T-helper 1 cell treated with Interleukin-12 subunit alpha and Interleukin-12 subunit beta and Interleukin-4 antibody, amounts not matched to agents 30 μg/mL and 1 μg/mL, for 36 hours (primary cell): ENCODE results near the gene IQGAP1.

Experiments used
- H3K27ac Mint-ChIP-seq: one replicate; pipeline ENCODE4 v1.8.0; 2021; ENCODE audit warnings: mild to moderate bottlenecking, mixed read lengths
- H3K27me3 Mint-ChIP-seq: one replicate; pipeline ENCODE4 v1.8.0; 2021; ENCODE audit warnings: low read depth, mixed read lengths
- H3K36me3 Mint-ChIP-seq: one replicate; pipeline ENCODE4 v1.8.0; 2021; ENCODE audit warnings: low read depth, mixed read lengths
- H3K4me1 Mint-ChIP-seq: one replicate; pipeline ENCODE4 v1.8.0; 2021; ENCODE audit warnings: low read depth, mixed read lengths
- H3K4me3 Mint-ChIP-seq: one replicate; pipeline ENCODE4 v1.8.0; 2021; ENCODE audit warnings: mild to moderate bottlenecking, moderate library complexity, mixed read lengths
- H3K9me3 Mint-ChIP-seq: one replicate; pipeline ENCODE4 v1.8.0; 2021; ENCODE audit warnings: mixed read lengths

The IQGAP1 gene

GRCh38 chr15:90389513-90389912 is 1.5 kb downstream of the IQGAP1 start:
- Mint-ChIP-seq H3K9me3 (no peaks in the 10 kb centered on the region), H3K4me3 (peak overlapping the region; percentile 87), H3K4me1 (peaks cover 52% of the 10 kb centered on the region), H3K27ac (peak overlapping the region; percentile 90), H3K36me3 (peaks cover 39% of the 10 kb centered on the region), H3K27me3 (no peaks in the 10 kb centered on the region)

DNA sequence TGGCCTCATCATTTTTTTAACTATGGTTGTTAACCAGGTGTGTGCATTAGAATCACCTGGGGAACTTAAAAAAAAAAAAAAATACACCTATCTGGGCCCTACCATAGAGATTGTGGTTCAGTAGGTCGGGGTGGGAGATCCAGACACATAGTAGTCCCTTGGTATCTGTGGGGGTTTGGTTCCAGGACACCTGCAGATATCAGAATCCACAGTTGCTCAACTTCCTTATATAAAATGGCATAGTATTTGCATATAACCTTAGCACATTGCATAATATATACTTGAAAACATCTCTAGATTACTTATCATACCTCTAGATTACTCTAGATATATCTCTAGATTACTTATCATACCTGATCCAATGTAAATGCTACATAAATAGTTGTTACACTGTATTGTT is 5.0 kb downstream of the IQGAP1 start:
- H3K27me3 Mint-ChIP-seq, result no peaks in the 10 kb centered on the region
- peaks cover 45% of the 10 kb centered on the region for H3K36me3 Mint-ChIP-seq
- H3K4me1 Mint-ChIP-seq, result peaks cover 56% of the 10 kb centered on the region
- H3K9me3 Mint-ChIP-seq, result no peaks in the 10 kb centered on the region
- H3K27ac Mint-ChIP-seq, result no peak overlapping the region
- H3K4me3 Mint-ChIP-seq, result no peak overlapping the region

- H3K4me3 Mint-ChIP-seq, result no peak overlapping the region
- no peaks in the 10 kb centered on the region for H3K9me3 Mint-ChIP-seq
- H3K36me3 Mint-ChIP-seq, result peaks cover 39% of the 10 kb centered on the region
- H3K4me1 Mint-ChIP-seq, result peaks cover 55% of the 10 kb centered on the region
- H3K27me3 Mint-ChIP-seq, result no peaks in the 10 kb centered on the region
- H3K27ac Mint-ChIP-seq, result no peak overlapping the region
Measured at GRCh38 chr15:90394074-90394473, 6.0 kb downstream of the IQGAP1 start.

DNA sequence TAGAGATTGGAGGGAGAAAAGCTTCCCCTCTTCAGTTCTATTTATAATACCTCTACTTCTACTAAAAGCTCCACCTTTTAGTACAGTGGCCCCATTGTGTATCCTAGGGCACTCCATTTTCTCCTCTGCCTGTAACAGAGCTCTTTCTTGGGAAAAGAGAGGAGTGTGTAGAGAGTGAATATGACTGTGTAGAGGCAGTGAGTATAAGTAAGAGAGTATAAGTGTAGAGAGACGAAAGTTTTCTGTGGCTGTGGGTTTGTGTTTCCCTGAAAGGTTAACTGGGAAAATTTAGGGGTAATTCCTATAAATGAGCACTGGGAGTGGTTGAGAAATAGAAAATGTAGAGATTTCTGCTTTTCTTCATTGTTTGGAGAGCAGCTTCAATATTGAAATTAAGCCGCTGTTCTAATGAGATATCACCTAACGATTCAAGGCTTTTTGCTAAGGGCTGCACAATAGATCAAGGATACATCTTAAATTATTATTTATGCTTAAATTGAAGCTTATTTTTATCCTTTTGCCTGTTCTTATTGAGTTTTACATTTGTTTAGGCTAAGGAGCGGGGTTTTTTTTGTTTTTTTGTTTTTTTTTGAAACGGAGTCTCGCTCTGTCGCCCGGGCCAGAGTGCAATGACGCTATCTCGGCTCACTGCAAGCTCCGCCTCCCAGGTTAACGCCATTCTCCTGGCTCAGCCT is 6.9 kb downstream of the IQGAP1 start:
- Mint-ChIP-seq H3K27ac (no peak overlapping the region), H3K27me3 (no peaks in the 10 kb centered on the region), H3K9me3 (no peaks in the 10 kb centered on the region), H3K4me1 (peaks cover 53% of the 10 kb centered on the region), H3K4me3 (no peak overlapping the region), H3K36me3 (peaks cover 36% of the 10 kb centered on the region)

DNA sequence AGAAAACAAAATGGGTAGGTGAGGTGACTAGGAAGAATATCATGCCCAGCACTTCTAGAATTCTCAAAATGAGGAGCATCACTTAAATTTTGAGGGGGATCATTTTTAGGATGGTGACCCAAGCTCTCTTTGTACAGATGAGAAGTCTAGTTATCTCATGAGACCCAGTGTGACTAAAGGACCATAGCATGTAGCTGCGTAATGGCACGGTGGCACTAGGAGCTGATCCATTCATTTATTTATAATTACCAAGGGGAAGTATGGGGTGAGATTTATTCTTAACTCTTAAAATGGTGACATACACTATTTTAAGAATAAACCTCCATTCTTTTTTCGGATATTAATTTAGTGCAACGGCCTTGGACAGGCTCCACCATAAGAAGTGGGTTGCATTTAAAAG is 8.3 kb downstream of the IQGAP1 start:
- no peak overlapping the region for H3K4me3 Mint-ChIP-seq
- peaks cover 53% of the 10 kb centered on the region for H3K4me1 Mint-ChIP-seq
- H3K27ac Mint-ChIP-seq, result no peak overlapping the region
- peaks cover 23% of the 10 kb centered on the region for H3K36me3 Mint-ChIP-seq
- no peaks in the 10 kb centered on the region for H3K9me3 Mint-ChIP-seq
- no peaks in the 10 kb centered on the region for H3K27me3 Mint-ChIP-seq

GRCh38 chr15:90400005-90400758 is 12.1 kb downstream of the IQGAP1 start:
- Mint-ChIP-seq H3K4me1 (peaks cover 45% of the 10 kb centered on the region), H3K9me3 (no peaks in the 10 kb centered on the region), H3K36me3 (peaks cover 12% of the 10 kb centered on the region), H3K4me3 (peak overlapping the region; percentile 69), H3K27me3 (no peaks in the 10 kb centered on the region), H3K27ac (peak overlapping the region; percentile 91)

DNA sequence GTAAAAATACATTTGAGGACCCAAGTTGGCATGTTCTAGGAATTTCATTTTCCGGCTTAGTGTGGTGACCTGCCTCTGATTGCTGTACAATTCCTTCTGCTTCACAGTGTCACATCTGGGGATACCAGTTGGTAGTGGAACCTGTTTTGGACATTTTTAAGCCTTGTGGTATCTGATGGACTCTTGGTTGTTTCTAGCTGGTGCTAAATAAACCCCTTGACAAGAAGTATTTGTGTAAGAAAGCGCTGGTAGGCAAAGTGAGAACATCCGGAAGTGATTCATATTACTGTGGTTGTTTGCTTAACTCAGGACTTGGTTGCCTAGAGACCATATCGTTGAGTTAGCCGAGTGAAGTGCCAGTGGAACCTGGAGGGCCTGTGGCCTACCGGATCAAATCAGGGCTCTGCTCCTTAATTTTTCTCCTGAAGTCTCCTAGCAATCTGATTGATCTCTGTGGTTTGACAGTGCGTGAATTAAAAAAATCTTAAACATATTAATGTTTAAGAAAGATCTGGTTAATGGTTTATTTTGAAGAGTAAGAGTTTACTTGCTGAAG is 12.8 kb downstream of the IQGAP1 start:
- no peaks in the 10 kb centered on the region for H3K9me3 Mint-ChIP-seq
- peak overlapping the region; percentile 91 for H3K27ac Mint-ChIP-seq
- H3K27me3 Mint-ChIP-seq, result no peaks in the 10 kb centered on the region
- peaks cover 10% of the 10 kb centered on the region for H3K36me3 Mint-ChIP-seq
- peaks cover 42% of the 10 kb centered on the region for H3K4me1 Mint-ChIP-seq
- H3K4me3 Mint-ChIP-seq, result peak overlapping the region; percentile 69

- H3K27ac Mint-ChIP-seq, result peak overlapping the region; percentile 91
- no peaks in the 10 kb centered on the region for H3K27me3 Mint-ChIP-seq
- H3K4me3 Mint-ChIP-seq, result peak overlapping the region; percentile 68
- H3K4me1 Mint-ChIP-seq, result peaks cover 42% of the 10 kb centered on the region
- peaks cover 9% of the 10 kb centered on the region for H3K36me3 Mint-ChIP-seq
- H3K9me3 Mint-ChIP-seq, result no peaks in the 10 kb centered on the region
Measured at GRCh38 chr15:90401495-90401894, 13.5 kb downstream of the IQGAP1 start.

GRCh38 chr15:90402223-90402622 is 14.2 kb downstream of the IQGAP1 start:
- peak overlapping the region; percentile 91 for H3K27ac Mint-ChIP-seq
- peaks cover 9% of the 10 kb centered on the region for H3K36me3 Mint-ChIP-seq
- H3K4me3 Mint-ChIP-seq, result no peak overlapping the region
- H3K27me3 Mint-ChIP-seq, result no peaks in the 10 kb centered on the region
- H3K9me3 Mint-ChIP-seq, result no peaks in the 10 kb centered on the region
- peaks cover 49% of the 10 kb centered on the region for H3K4me1 Mint-ChIP-seq

DNA sequence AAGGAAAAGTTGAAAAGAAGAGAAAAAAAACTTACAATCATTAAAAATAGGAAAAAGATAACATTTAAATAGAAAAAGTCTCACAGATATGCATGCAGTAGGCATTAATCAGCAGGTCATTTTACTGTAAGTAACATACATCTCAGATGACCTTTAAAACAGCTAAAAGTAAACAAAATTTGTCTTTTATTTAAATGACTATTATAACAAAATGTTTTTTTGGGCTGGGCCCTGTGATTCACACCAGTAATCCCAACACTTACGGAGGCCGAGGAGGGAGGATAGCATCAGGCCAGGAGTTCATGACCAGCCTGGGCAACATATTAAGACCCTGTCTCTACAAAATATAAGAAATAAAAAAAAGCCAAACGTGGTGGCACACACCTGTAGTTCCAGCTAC is 14.7 kb downstream of the IQGAP1 start:
- Mint-ChIP-seq H3K27me3 (no peaks in the 10 kb centered on the region), H3K27ac (no peak overlapping the region), H3K9me3 (no peaks in the 10 kb centered on the region), H3K36me3 (peaks cover 9% of the 10 kb centered on the region), H3K4me3 (no peak overlapping the region), H3K4me1 (peaks cover 54% of the 10 kb centered on the region)

DNA sequence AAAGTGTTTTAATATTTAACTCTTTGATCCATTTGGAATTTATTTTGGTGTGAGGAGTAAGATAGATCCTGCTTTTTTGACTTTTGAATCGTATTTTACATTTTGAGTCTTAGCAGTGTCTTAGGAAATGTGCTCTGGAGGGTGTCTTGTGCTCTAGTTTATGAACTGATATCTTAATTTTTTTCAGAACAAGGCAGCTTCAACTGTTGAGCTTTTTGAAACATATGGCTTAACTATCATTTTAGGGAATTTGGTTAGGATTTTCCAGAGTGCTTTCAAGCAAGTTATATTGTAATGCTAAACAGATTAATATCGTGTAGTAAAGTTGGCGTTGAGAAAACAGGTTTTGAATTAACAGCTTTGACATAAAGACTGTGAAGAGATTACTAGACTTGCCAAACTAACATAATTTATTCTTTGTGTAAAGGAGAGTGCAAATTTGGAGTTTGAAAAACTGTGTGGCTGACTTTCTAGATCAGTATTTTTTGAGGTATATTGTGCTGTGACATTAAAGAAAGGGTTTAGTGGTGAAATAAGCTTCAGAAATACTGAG is 17.1 kb downstream of the IQGAP1 start:
- no peak overlapping the region for H3K4me3 Mint-ChIP-seq
- no peak overlapping the region for H3K27ac Mint-ChIP-seq

GRCh38 chr15:90407336-90407735 is 19.3 kb downstream of the IQGAP1 start:
- Mint-ChIP-seq H3K36me3 (peaks cover 28% of the 10 kb centered on the region), H3K9me3 (peaks cover 3% of the 10 kb centered on the region), H3K27me3 (no peaks in the 10 kb centered on the region), H3K4me1 (peaks cover 49% of the 10 kb centered on the region), H3K4me3 (peak overlapping the region; percentile 33), H3K27ac (peak overlapping the region; percentile 58)

More for the DNA sequence above, 17.1 kb downstream of the IQGAP1 start:
- Mint-ChIP-seq H3K4me1 (peaks cover 61% of the 10 kb centered on the region), H3K9me3 (peaks cover 3% of the 10 kb centered on the region), H3K27me3 (no peaks in the 10 kb centered on the region), H3K36me3 (peaks cover 23% of the 10 kb centered on the region)

GRCh38 chr15:90407871-90408317 is 19.9 kb downstream of the IQGAP1 start:
- H3K9me3 Mint-ChIP-seq, result peaks cover 3% of the 10 kb centered on the region
- peak overlapping the region; percentile 58 for H3K27ac Mint-ChIP-seq
- H3K27me3 Mint-ChIP-seq, result no peaks in the 10 kb centered on the region
- H3K36me3 Mint-ChIP-seq, result peaks cover 29% of the 10 kb centered on the region
- H3K4me1 Mint-ChIP-seq, result peaks cover 52% of the 10 kb centered on the region
- H3K4me3 Mint-ChIP-seq, result peak overlapping the region; percentile 33

- Mint-ChIP-seq H3K4me1 (peaks cover 60% of the 10 kb centered on the region), H3K36me3 (peaks cover 31% of the 10 kb centered on the region), H3K27ac (peak overlapping the region; percentile 45), H3K9me3 (peaks cover 3% of the 10 kb centered on the region), H3K4me3 (no peak overlapping the region), H3K27me3 (no peaks in the 10 kb centered on the region)
Measured at GRCh38 chr15:90408657-90409056, 20.6 kb downstream of the IQGAP1 start.
